ENCODE results near the gene NFASC.

The NFASC gene

DNA sequence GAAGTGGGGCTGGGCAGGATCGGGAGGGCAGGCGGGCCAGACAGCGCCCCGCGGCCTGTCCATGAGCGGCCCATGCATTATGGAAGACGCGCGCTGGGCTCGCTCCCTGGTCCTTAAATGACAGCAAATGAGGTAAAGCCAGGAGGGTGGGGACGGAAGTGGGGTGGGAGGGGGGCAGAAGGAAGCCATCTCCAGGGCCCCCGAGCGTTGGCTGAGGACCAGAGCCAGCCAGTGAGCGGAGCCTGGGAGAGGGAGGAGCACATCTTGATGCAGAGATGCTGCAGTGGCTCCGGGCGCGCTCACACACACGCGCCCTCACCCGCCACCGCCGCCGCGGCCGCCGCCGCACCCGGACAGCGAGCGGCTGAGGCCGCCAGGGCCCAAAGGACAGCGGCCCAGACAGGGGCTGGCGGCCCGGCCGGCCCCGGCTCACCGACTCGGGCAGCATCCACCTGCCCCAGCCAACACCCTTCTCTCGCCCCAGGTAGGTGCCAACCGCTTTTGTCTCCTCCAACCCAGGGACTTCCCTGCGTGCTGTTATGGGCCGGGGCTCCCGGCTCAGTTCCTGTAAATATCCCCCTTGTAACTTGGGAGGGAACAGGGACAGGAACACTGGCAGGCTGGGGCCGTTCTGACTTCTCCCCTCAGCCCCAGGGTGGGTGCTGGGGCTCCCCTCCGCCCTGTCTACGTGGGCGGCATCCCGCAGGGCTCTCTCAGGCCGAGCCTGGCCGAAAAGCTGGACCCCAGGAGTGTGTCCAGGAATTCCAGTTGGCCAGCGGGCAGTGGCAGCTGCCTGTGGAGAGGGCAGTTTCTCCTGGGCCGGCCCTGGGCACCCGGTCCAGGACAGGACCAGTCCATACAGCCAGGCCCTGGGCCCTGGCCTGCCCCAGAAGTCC, 172.5 kb downstream of the NFASC start, which contains the start of gene CNTN2:
Gene CNTN2, plus strand, starts transcription at position 302 of the 896 bp plus-strand sequence. CDS start 9,974 bp downstream, outside the sequence.
- Histone ChIP-seq H3K36me3 (ENCODE audit: control insufficient read depth, insufficient read depth, low read length) (no peaks in the 10 kb centered on the region), H3K9me3 (ENCODE audit: control insufficient read depth, insufficient read depth, low read length) (no peaks in the 10 kb centered on the region), H3K4me1 (ENCODE audit: control insufficient read depth, insufficient read depth, low read length) (peaks cover 12% of the 10 kb centered on the region), H3K4me3 (ENCODE audit: low read depth, low read length) (peak within 1 kb of the TSS; percentile 20), H3K9ac (ENCODE audit: low read depth, low read length) (peak within 1 kb of the TSS; percentile 6), H3K27me3 (ENCODE audit: control insufficient read depth, insufficient read depth, low read length) (peaks cover 42% of the 10 kb centered on the region)

- H3K27me3 ChIP-seq (ENCODE audit: control insufficient read depth, insufficient read depth, low read length): peaks cover 42% of the 10 kb centered on the region
- peak overlapping the region; percentile 6 for H3K9ac ChIP-seq (ENCODE audit: low read depth, low read length)
- H3K4me1 ChIP-seq (ENCODE audit: control insufficient read depth, insufficient read depth, low read length): peaks cover 12% of the 10 kb centered on the region
- no peak overlapping the region for H3K4me3 ChIP-seq (ENCODE audit: low read depth, low read length)
- no peaks in the 10 kb centered on the region for H3K36me3 ChIP-seq (ENCODE audit: control insufficient read depth, insufficient read depth, low read length)
- no peaks in the 10 kb centered on the region for H3K9me3 ChIP-seq (ENCODE audit: control insufficient read depth, insufficient read depth, low read length)
Measured at GRCh38 chr1:205043866-205044265, 173.2 kb downstream of the NFASC start.

- Histone ChIP-seq H3K9me3 (ENCODE audit: control insufficient read depth, insufficient read depth, low read length) (no peaks in the 10 kb centered on the region), H3K9ac (ENCODE audit: low read depth, low read length) (no peak overlapping the region), H3K4me1 (ENCODE audit: control insufficient read depth, insufficient read depth, low read length) (peaks cover 12% of the 10 kb centered on the region), H3K4me3 (ENCODE audit: low read depth, low read length) (no peak overlapping the region), H3K36me3 (ENCODE audit: control insufficient read depth, insufficient read depth, low read length) (no peaks in the 10 kb centered on the region), H3K27me3 (ENCODE audit: control insufficient read depth, insufficient read depth, low read length) (peaks cover 42% of the 10 kb centered on the region)
Measured at GRCh38 chr1:205044741-205045140, 174.1 kb downstream of the NFASC start.

DNA sequence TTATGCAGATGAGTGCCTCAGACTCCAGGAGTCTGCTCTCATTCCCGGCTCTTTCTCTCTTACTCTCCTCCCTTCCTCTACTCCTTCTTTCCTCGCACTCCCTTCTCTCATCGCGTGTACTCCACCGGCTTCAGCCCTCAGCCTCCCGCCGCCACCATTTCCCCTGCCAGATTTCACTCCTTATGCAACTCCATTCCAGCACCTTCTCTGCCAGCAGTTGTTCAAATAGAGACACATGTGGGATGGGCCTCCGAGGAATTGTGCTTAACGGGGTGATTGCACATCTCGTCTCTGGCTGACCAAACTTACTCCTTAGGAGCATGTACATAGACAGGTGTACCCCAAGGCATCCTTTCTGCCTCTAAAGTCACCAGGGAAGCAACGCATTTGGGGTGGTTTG, 174.5 kb downstream of the NFASC start:
- no peak overlapping the region for H3K4me3 ChIP-seq (ENCODE audit: low read depth, low read length)
- H3K9ac ChIP-seq (ENCODE audit: low read depth, low read length): no peak overlapping the region
- H3K4me1 ChIP-seq (ENCODE audit: control insufficient read depth, insufficient read depth, low read length): peaks cover 12% of the 10 kb centered on the region
- no peaks in the 10 kb centered on the region for H3K9me3 ChIP-seq (ENCODE audit: control insufficient read depth, insufficient read depth, low read length)
- no peaks in the 10 kb centered on the region for H3K36me3 ChIP-seq (ENCODE audit: control insufficient read depth, insufficient read depth, low read length)
- H3K27me3 ChIP-seq (ENCODE audit: control insufficient read depth, insufficient read depth, low read length): peaks cover 42% of the 10 kb centered on the region

- H3K9me3 ChIP-seq (ENCODE audit: control insufficient read depth, insufficient read depth, low read length): no peaks in the 10 kb centered on the region
- H3K9ac ChIP-seq (ENCODE audit: low read depth, low read length): no peak overlapping the region
- no peaks in the 10 kb centered on the region for H3K36me3 ChIP-seq (ENCODE audit: control insufficient read depth, insufficient read depth, low read length)
- peaks cover 31% of the 10 kb centered on the region for H3K27me3 ChIP-seq (ENCODE audit: control insufficient read depth, insufficient read depth, low read length)
- peaks cover 12% of the 10 kb centered on the region for H3K4me1 ChIP-seq (ENCODE audit: control insufficient read depth, insufficient read depth, low read length)
- H3K4me3 ChIP-seq (ENCODE audit: low read depth, low read length): no peak overlapping the region
Measured at GRCh38 chr1:205046870-205047269, 176.2 kb downstream of the NFASC start.

- no peak overlapping the region for H3K9ac ChIP-seq (ENCODE audit: low read depth, low read length)
- H3K9me3 ChIP-seq (ENCODE audit: control insufficient read depth, insufficient read depth, low read length): no peaks in the 10 kb centered on the region
- H3K4me1 ChIP-seq (ENCODE audit: control insufficient read depth, insufficient read depth, low read length): peaks cover 12% of the 10 kb centered on the region
- peaks cover 22% of the 10 kb centered on the region for H3K27me3 ChIP-seq (ENCODE audit: control insufficient read depth, insufficient read depth, low read length)
- H3K36me3 ChIP-seq (ENCODE audit: control insufficient read depth, insufficient read depth, low read length): no peaks in the 10 kb centered on the region
- no peak overlapping the region for H3K4me3 ChIP-seq (ENCODE audit: low read depth, low read length)
Measured at GRCh38 chr1:205047764-205048231, 177.1 kb downstream of the NFASC start.

- Histone ChIP-seq H3K36me3 (ENCODE audit: control insufficient read depth, insufficient read depth, low read length) (no peaks in the 10 kb centered on the region), H3K27me3 (ENCODE audit: control insufficient read depth, insufficient read depth, low read length) (peaks cover 19% of the 10 kb centered on the region), H3K9ac (ENCODE audit: low read depth, low read length) (no peak overlapping the region), H3K4me1 (ENCODE audit: control insufficient read depth, insufficient read depth, low read length) (peaks cover 12% of the 10 kb centered on the region), H3K4me3 (ENCODE audit: low read depth, low read length) (no peak overlapping the region), H3K9me3 (ENCODE audit: control insufficient read depth, insufficient read depth, low read length) (no peaks in the 10 kb centered on the region)
Measured at GRCh38 chr1:205048382-205048781, 177.7 kb downstream of the NFASC start.

DNA sequence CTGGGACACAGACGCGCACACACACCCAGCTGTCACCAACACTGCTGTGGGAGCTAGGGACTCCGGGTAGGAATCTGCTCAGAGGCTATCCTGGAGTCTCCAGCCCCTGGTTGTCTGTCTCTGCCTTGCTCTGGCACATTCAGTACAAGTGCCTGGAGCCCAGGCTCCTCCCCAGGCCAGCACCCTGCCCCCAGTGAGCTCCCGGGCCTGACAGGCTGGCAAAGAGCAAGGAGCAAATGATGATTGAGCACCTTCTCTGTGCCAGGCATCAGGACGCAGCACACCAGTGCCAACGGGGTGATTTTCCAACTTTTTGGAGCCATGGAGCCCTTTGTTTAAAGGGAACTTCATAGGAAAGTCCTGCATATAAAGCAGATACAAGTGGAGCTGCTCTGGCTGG, 178.8 kb downstream of the NFASC start:
- peaks cover 8% of the 10 kb centered on the region for H3K27me3 ChIP-seq (ENCODE audit: control insufficient read depth, insufficient read depth, low read length)
- peaks cover 11% of the 10 kb centered on the region for H3K4me1 ChIP-seq (ENCODE audit: control insufficient read depth, insufficient read depth, low read length)
- H3K9me3 ChIP-seq (ENCODE audit: control insufficient read depth, insufficient read depth, low read length): no peaks in the 10 kb centered on the region

DNA sequence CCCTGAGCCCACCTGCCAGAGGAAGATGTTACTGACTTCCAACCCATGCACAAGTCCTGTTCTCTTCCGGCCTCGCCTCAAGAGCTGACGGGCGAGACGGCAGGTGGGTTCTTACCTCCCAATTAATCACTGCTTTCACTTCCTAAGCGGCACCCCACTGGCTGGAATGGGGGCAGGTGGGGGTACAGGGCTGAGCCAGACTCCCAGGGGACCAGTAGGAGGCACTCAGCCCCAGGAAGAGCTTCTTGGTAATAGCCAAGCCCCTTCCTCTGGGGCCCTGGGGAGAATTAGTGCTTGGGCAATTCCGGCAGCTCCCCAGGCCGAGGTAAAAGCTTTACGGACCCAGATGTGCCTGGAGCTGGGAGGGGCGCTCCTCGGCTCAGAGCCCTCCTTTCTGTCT, 182.0 kb downstream of the NFASC start:
- H3K4me3 ChIP-seq (ENCODE audit: low read depth, low read length): no peak overlapping the region
- no peaks in the 10 kb centered on the region for H3K27me3 ChIP-seq (ENCODE audit: control insufficient read depth, insufficient read depth, low read length)
- no peaks in the 10 kb centered on the region for H3K36me3 ChIP-seq (ENCODE audit: control insufficient read depth, insufficient read depth, low read length)
- H3K4me1 ChIP-seq (ENCODE audit: control insufficient read depth, insufficient read depth, low read length): no peaks in the 10 kb centered on the region
- H3K9ac ChIP-seq (ENCODE audit: low read depth, low read length): no peak overlapping the region
- no peaks in the 10 kb centered on the region for H3K9me3 ChIP-seq (ENCODE audit: control insufficient read depth, insufficient read depth, low read length)

More for the DNA sequence above, 178.8 kb downstream of the NFASC start:
- H3K9ac ChIP-seq (ENCODE audit: low read depth, low read length): no peak overlapping the region
- no peaks in the 10 kb centered on the region for H3K36me3 ChIP-seq (ENCODE audit: control insufficient read depth, insufficient read depth, low read length)
- no peak overlapping the region for H3K4me3 ChIP-seq (ENCODE audit: low read depth, low read length)

DNA sequence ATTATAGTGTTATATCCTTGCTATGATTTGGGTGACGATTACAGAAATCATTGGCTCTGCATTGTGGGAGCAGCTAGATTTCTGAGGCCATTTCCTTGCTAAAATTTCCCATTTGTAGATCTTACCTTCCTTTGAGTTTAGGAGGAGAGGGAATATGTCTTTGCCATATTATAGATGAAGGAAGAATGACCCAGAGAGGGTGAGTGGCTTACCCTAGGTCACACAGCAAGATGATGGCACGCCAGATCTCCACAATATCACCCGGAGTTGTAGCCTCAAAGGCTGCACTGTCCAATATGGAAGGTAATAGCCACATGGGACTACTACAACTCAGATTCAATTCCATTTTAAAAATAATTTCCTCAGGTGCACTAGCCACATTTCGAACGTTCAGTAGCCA, 182.6 kb downstream of the NFASC start:
- Histone ChIP-seq H3K4me3 (ENCODE audit: low read depth, low read length) (no peak overlapping the region), H3K9me3 (ENCODE audit: control insufficient read depth, insufficient read depth, low read length) (no peaks in the 10 kb centered on the region), H3K9ac (ENCODE audit: low read depth, low read length) (no peak overlapping the region), H3K27me3 (ENCODE audit: control insufficient read depth, insufficient read depth, low read length) (no peaks in the 10 kb centered on the region), H3K36me3 (ENCODE audit: control insufficient read depth, insufficient read depth, low read length) (no peaks in the 10 kb centered on the region), H3K4me1 (ENCODE audit: control insufficient read depth, insufficient read depth, low read length) (no peaks in the 10 kb centered on the region)

DNA sequence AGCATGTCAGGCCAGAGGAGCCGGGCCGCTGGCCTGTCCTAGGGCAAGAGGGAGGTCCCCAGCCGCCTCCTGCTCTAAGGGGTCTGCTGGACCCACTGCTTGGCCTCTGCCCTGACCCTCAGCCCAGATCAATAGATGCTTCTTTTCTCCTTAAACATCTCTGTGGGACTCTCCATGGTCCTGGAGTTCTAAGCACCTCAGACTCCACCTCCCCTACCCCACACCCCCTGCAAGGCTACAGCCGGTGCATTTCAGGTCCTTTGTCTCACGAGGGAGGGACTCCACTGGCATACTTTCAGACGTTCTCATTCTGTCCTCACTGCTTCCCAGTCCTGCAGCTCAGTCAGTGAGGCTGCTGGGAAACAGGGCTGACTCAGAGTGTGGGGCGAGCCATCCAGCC, 183.4 kb downstream of the NFASC start:
- Histone ChIP-seq H3K4me3 (ENCODE audit: low read depth, low read length) (no peak overlapping the region), H3K9me3 (ENCODE audit: control insufficient read depth, insufficient read depth, low read length) (no peaks in the 10 kb centered on the region), H3K36me3 (ENCODE audit: control insufficient read depth, insufficient read depth, low read length) (no peaks in the 10 kb centered on the region), H3K27me3 (ENCODE audit: control insufficient read depth, insufficient read depth, low read length) (no peaks in the 10 kb centered on the region), H3K9ac (ENCODE audit: low read depth, low read length) (no peak overlapping the region), H3K4me1 (ENCODE audit: control insufficient read depth, insufficient read depth, low read length) (no peaks in the 10 kb centered on the region)

GRCh38 chr1:205056188-205056611, 185.5 kb downstream of the NFASC start:
- Histone ChIP-seq H3K4me1 (ENCODE audit: control insufficient read depth, insufficient read depth, low read length) (no peaks in the 10 kb centered on the region), H3K27me3 (ENCODE audit: control insufficient read depth, insufficient read depth, low read length) (no peaks in the 10 kb centered on the region), H3K36me3 (ENCODE audit: control insufficient read depth, insufficient read depth, low read length) (no peaks in the 10 kb centered on the region), H3K9me3 (ENCODE audit: control insufficient read depth, insufficient read depth, low read length) (no peaks in the 10 kb centered on the region), H3K9ac (ENCODE audit: low read depth, low read length) (no peak overlapping the region), H3K4me3 (ENCODE audit: low read depth, low read length) (no peak overlapping the region)

All from iPS-15b (cell line).